Hematopoietic multipotent progenitor cell (in vitro differentiated cells): ENCODE results near the gene PFN4. TPM values are rescaled to one million over a fixed set of nuclear protein-coding genes. Genes with fewer than 3 reads are reported as not detected.
A peak's percentile ranks its signal among the peaks of the same experiment; 100 is the strongest.
"Not testable (repeated sequence)": the region's sequence is repeated elsewhere in the genome, so short reads cannot be mapped to it uniquely, and the experiment has no call there.

ENCODE experiments used
- DNase-seq, 3 donors: peaks; one replicate each; pipeline ENCODE4 v3.0.0-alpha.2; 2011 to 2015; ENCODE audit warnings: low read depth in 2 of 3, low spot score in 2 of 3
- total RNA-seq: library from RNA; depleted of rRNA; stranded (reverse); fragments of >200 nt; gene quantifications from one replicate; pipeline ENCODE4 v1.2.3, GENCODE V29; 2012

PFN4 gene
- total RNA-seq, 1 donor: 0.81 TPM

- DNase-seq: no peak
Measured at GRCh38 chr2:24115057-24115456, 8.1 kb downstream of the PFN4 start.

- DNase-seq: no peak
Measured at GRCh38 chr2:24111407-24111901, 11.7 kb downstream of the PFN4 start.

GRCh38 chr2:24110660-24111303 is 12.4 kb downstream of the PFN4 start:
- DNase-seq: no peak

DNA sequence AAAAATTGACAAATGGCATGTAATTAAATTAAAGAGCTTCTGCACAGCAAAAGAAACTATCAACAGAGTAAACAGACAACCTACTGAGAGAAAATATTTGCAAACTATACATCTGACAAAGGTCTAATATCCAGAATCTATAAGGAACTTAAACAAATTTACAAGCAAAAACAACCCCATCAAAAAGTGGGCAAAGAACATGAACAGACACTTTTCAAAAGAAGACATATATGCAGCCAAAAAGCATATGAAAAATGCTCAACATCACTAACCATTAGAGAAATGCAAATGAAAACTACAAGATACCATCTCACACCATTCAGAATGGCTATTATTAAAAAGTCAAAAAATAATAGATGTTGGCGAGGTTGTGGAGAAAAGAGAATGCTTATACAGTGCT is 13.7 kb downstream of the PFN4 start:
- not testable (repeated sequence) for DNase-seq

DNA sequence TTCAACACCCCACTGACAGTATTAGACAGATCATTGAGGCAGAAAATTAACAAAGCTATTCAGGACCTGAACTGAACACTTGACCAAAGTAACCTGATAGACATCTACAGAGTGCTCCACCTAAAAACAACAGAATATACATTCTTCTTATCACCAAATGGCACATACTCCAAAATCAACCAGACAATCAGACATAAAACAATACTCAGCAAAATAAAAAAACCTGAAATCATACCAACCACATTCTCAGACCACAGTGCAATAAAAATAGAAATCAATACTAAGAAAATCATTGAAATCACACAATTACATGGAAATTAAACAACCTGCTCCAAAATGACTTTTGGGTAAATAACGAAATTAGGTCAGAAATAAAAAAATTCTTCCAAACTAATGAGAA is 15.8 kb downstream of the PFN4 start:
- DNase-seq: no peak

- no peak for DNase-seq
Measured at GRCh38 chr2:24106786-24107185, 16.3 kb downstream of the PFN4 start.

- no peak for DNase-seq
Measured at GRCh38 chr2:24105816-24106215, 17.3 kb downstream of the PFN4 start.

- DNase-seq: no peak
Measured at GRCh38 chr2:24104906-24105305, 18.2 kb downstream of the PFN4 start.

- DNase-seq: no peak
Measured at GRCh38 chr2:24104110-24104650, 19.0 kb downstream of the PFN4 start.

DNA sequence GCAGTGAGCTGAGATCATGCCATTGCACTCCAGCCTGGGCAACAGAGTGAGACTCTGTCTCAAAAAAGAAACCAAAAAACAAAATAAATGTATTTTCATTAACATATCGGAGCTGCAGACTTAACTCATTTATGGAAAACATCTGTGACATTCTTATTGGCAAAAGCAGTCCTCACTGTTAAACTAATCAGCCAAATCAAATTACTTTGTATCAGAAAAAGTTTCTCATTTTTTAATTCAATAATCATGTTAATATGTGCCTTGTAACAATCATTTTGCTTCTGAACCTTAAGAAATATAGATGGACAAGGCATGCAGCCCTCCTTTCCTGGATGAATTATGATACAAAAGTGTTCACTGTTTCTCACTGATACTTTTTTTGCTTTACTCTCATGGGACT is 20.5 kb downstream of the PFN4 start:
- DNase-seq: no peak

- DNase-seq: no peak
Measured at GRCh38 chr2:24101992-24102391, 21.1 kb downstream of the PFN4 start.

- not testable (repeated sequence) for DNase-seq
Measured at GRCh38 chr2:24100732-24101131, 22.4 kb downstream of the PFN4 start.

- not testable (repeated sequence) for DNase-seq
Measured at GRCh38 chr2:24095171-24095677, 27.9 kb downstream of the PFN4 start.

DNA sequence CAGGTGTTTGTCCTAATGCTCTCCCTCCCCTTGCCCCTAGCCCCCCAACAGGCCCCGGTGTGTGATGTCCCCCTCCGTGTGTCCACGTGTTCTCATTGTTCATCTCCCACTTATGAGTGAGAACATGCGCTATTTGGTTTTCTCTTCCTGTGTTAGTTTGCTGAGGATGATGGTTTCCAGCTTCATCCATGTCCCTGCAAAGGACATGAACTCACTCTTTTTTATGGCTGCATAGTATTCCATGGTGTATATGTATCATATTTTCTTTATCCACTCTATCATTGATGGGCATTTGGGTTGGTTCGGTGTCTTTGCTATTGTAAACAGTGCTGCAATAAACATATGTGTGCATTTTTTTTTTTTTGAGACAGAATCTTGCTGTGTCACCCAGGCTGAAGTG is 29.9 kb downstream of the PFN4 start:
- DNase-seq: not testable (repeated sequence)

- DNase-seq: no peak
Measured at GRCh38 chr2:24088821-24089359, 34.2 kb downstream of the PFN4 start.

- no peak for DNase-seq
Measured at GRCh38 chr2:24087032-24087431, 36.1 kb downstream of the PFN4 start.

DNA sequence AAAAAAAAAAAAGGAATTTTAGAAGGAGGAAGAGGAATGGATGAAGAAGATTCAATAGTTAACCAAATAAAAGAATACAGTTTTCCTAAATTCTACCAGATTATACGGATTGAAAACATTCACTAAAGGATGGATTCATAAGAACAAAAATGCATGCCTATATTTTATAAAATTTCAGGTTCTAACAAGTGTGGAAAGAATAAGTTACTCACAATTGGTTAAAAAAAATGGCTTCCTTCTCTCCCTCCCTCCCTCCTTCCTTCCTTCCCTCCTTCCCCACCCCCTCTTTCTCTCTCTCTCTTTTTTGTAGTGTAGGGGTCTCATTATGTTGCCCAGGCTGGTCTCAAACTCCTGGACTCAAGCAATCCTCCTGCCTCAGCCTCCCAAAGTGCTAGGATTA is 36.9 kb downstream of the PFN4 start:
- no peak for DNase-seq

GRCh38 chr2:24085200-24085489 is 38.0 kb downstream of the PFN4 start:
- DNase-seq: no peak

- peak; percentile 77 to 90 (median 88) for DNase-seq
Measured at GRCh38 chr2:24084386-24085199, 38.5 kb downstream of the PFN4 start, which contains the start of gene TP53I3. Gene TP53I3 (minus strand): TSS chr2:24084834. CDS start chr2:24084326, 508 bp downstream.

- peak in 2 of 3 donors; percentile 89 to 95 for DNase-seq
Measured at GRCh38 chr2:24083567-24084385, 39.4 kb downstream of the PFN4 start.
